HG03469 (cell line): ENCODE results near the gene UNCX.
"Not testable (repeated sequence)": the region's sequence is repeated elsewhere in the genome, so short reads cannot be mapped to it uniquely, and the experiment has no call there.

ENCODE experiments used
- ATAC-seq: cut with Tn5 transposase; IDR thresholded peaks from one replicate; pipeline ENCODE4 v1.9.1; 2021; ENCODE audit warnings: mild to moderate bottlenecking, moderate library complexity, moderate number of reproducible peaks; ENCODE audit not compliant: unreplicated experiment

The UNCX gene

GRCh38 chr7:1274121-1274875 is 41.6 kb downstream of the UNCX start:
- ATAC-seq = no peak

GRCh38 chr7:1274876-1275375 is 42.3 kb downstream of the UNCX start:
- no peak for ATAC-seq

- ATAC-seq = no peak
Measured at GRCh38 chr7:1275451-1276381, 43.0 kb downstream of the UNCX start.

- ATAC-seq = no peak
Measured at GRCh38 chr7:1276626-1277175, 44.0 kb downstream of the UNCX start.

GRCh38 chr7:1278543-1278942 is 45.9 kb downstream of the UNCX start:
- no peak for ATAC-seq

- ATAC-seq = no peak
Measured at GRCh38 chr7:1279041-1279440, 46.4 kb downstream of the UNCX start.

GRCh38 chr7:1279895-1280294 is 47.2 kb downstream of the UNCX start:
- ATAC-seq = not testable (repeated sequence)

- no peak for ATAC-seq
Measured at GRCh38 chr7:1281068-1281467, 48.4 kb downstream of the UNCX start.

GRCh38 chr7:1282679-1283078 is 50.0 kb downstream of the UNCX start:
- no peak for ATAC-seq

GRCh38 chr7:1283337-1283736 is 50.7 kb downstream of the UNCX start:
- no peak for ATAC-seq

GRCh38 chr7:1283941-1284742 is 51.5 kb downstream of the UNCX start:
- ATAC-seq = no peak

GRCh38 chr7:1284743-1285458 is 52.2 kb downstream of the UNCX start:
- ATAC-seq = no peak

GRCh38 chr7:1285556-1286301 is 53.1 kb downstream of the UNCX start:
- ATAC-seq = no peak
